ENCODE results near the gene MEX3C.

The MEX3C gene

GRCh38 chr18:51234117-51235008 lies 36.9 kb upstream of the MEX3C start (continued):
- TF ChIP-seq PATZ1 (CRISPR knock-in tag; IDR thresholded peaks at IDR 0.05; ENCODE audit: borderline replicate concordance) (no peak), ZFP3 (CRISPR knock-in tag; IDR thresholded peaks at IDR 0.05) (no peak), ISL1 (CRISPR knock-in tag; IDR thresholded peaks at IDR 0.05) (no peak), PPARA (CRISPR knock-in tag; IDR thresholded peaks at IDR 0.05; ENCODE audit: borderline replicate concordance) (no peak)

GRCh38 chr18:51229328-51229727 lies 31.8 kb upstream of the MEX3C start:
- ATAC-seq = no peak
- TF ChIP-seq ISL1 (CRISPR knock-in tag; IDR thresholded peaks at IDR 0.05) (no peak), ESRRG (CRISPR knock-in tag; IDR thresholded peaks at IDR 0.05) (no peak), CSRNP3 (CRISPR knock-in tag; IDR thresholded peaks at IDR 0.05) (no peak), ZFP30 (CRISPR knock-in tag; IDR thresholded peaks at IDR 0.05) (no peak), PPARA (CRISPR knock-in tag; IDR thresholded peaks at IDR 0.05; ENCODE audit: borderline replicate concordance) (no peak), RARB (CRISPR knock-in tag; IDR thresholded peaks at IDR 0.05) (no peak), CREB5 (CRISPR knock-in tag; IDR thresholded peaks at IDR 0.05; ENCODE audit: low read depth) (no peak), SNAI2 (CRISPR knock-in tag; IDR thresholded peaks at IDR 0.05) (no peak), ZNF565 (CRISPR knock-in tag; conservative IDR thresholded peaks at IDR 0.05; ENCODE audit: low read depth) (no peak), OSR1 (CRISPR knock-in tag; IDR thresholded peaks at IDR 0.05) (no peak), POU6F1 (CRISPR knock-in tag; IDR thresholded peaks at IDR 0.05; ENCODE audit: borderline replicate concordance, low read depth) (no peak), CSDC2 (CRISPR knock-in tag; IDR thresholded peaks at IDR 0.05) (no peak), TSHZ2 (CRISPR knock-in tag; IDR thresholded peaks at IDR 0.05) (no peak), PATZ1 (CRISPR knock-in tag; IDR thresholded peaks at IDR 0.05; ENCODE audit: borderline replicate concordance) (no peak), ZC3H10 (CRISPR knock-in tag; IDR thresholded peaks at IDR 0.05) (no peak), ZFP3 (CRISPR knock-in tag; IDR thresholded peaks at IDR 0.05) (no peak), TCF4 (CRISPR knock-in tag; IDR thresholded peaks at IDR 0.05; ENCODE audit: borderline replicate concordance) (no peak), ARNTL (CRISPR knock-in tag; IDR thresholded peaks at IDR 0.05; ENCODE audit: borderline replicate concordance, low read depth) (no peak), ZNF8 (CRISPR knock-in tag; IDR thresholded peaks at IDR 0.05) (no peak), GLIS3 (CRISPR knock-in tag; IDR thresholded peaks at IDR 0.05) (no peak)

Measured in SK-N-SH treated with all-trans-retinoic acid at 6 μM for 48 hours (cell line).